ENCODE results near the gene BRS3.

BRS3 gene

GRCh38 chrX:136496186-136496763, 8.5 kb downstream of the BRS3 start:
- DNase-seq, result no peak

- peak; percentile 92 for DNase-seq
Observed at GRCh38 chrX:136496764-136497555, 9.2 kb downstream of the BRS3 start.

GRCh38 chrX:136497556-136498052, 9.9 kb downstream of the BRS3 start, which contains the start of gene HTATSF1:
TSS of gene HTATSF1 (plus strand) at chrX:136497592. CDS start at chrX:136497685, 93 bp downstream.
- DNase-seq, result no peak

- DNase-seq, result no peak
Observed at GRCh38 chrX:136519069-136519468, 31.3 kb downstream of the BRS3 start.

GRCh38 chrX:136523770-136524169, 36.0 kb downstream of the BRS3 start:
- DNase-seq, result no peak

- peak; percentile 68 for DNase-seq
Observed at GRCh38 chrX:136525738-136526606, 38.2 kb downstream of the BRS3 start.

- no peak for DNase-seq
Observed at GRCh38 chrX:136528645-136529315, 41.0 kb downstream of the BRS3 start.

GRCh38 chrX:136529795-136530194, 42.0 kb downstream of the BRS3 start:
- no peak for DNase-seq

- DNase-seq, result no peak
Observed at GRCh38 chrX:136531951-136532350, 44.2 kb downstream of the BRS3 start, which contains the start of gene VGLL1. TSS of gene VGLL1 (plus strand) at chrX:136532215. CDS start at chrX:136536021, 3,806 bp downstream.

- DNase-seq, result no peak
Observed at GRCh38 chrX:136534131-136534530, 46.4 kb downstream of the BRS3 start.

- no peak for DNase-seq
Observed at GRCh38 chrX:136538811-136539210, 51.1 kb downstream of the BRS3 start.

GRCh38 chrX:136540226-136540625, 52.5 kb downstream of the BRS3 start:
- no peak for DNase-seq

GRCh38 chrX:136541294-136541693, 53.5 kb downstream of the BRS3 start:
- DNase-seq, result no peak

- no peak for DNase-seq
Observed at GRCh38 chrX:136542281-136542680, 54.5 kb downstream of the BRS3 start.
